Subcutaneous abdominal adipose tissue (tissue), 5 donors: ENCODE data around the gene PCBD1.

ENCODE experiments used
- H3K27ac ChIP-seq: one replicate; pipeline ENCODE4 v1.7.0; 2013; ENCODE audit warnings: low read depth, mild to moderate bottlenecking, inconsistent platforms, low read length, moderate library complexity
- H3K27me3 ChIP-seq, 5 donors: one replicate each; pipeline ENCODE4 v1.7.0; 2013; ENCODE audit warnings: low read length in 5 of 5, inconsistent platforms in 1 of 5; ENCODE audit not compliant: control insufficient read depth in 5 of 5, insufficient read depth in 4 of 5
- H3K36me3 ChIP-seq, 5 donors: one replicate each; pipeline ENCODE4 v1.7.0; 2013; ENCODE audit warnings: low read length in 5 of 5; ENCODE audit not compliant: control insufficient read depth in 5 of 5, insufficient read depth in 5 of 5
- H3K4me1 ChIP-seq, 5 donors: one replicate each; pipeline ENCODE4 v1.7.0; 2013; ENCODE audit warnings: low read length in 5 of 5, mild to moderate bottlenecking in 3 of 5, moderate library complexity in 1 of 5; ENCODE audit not compliant: control insufficient read depth in 5 of 5, insufficient read depth in 5 of 5
- H3K4me3 ChIP-seq, 5 donors: one replicate each; pipeline ENCODE4 v1.7.0; 2013; ENCODE audit warnings: low read length in 5 of 5, low read depth in 1 of 5
- H3K9ac ChIP-seq, 5 donors: one replicate each; pipeline ENCODE4 v1.7.0; 2013; ENCODE audit warnings: low read length in 5 of 5, mild to moderate bottlenecking in 4 of 5, moderate library complexity in 3 of 5
- H3K9me3 ChIP-seq, 5 donors: one replicate each; pipeline ENCODE4 v1.7.0; 2013; ENCODE audit warnings: low read length in 5 of 5; ENCODE audit not compliant: control insufficient read depth in 5 of 5
- donor health status: healthy.
- donor health status: healthy.
- donor health status: healthy.
- donor health status: healthy.
- donor health status: healthy.

PCBD1 gene

DNA sequence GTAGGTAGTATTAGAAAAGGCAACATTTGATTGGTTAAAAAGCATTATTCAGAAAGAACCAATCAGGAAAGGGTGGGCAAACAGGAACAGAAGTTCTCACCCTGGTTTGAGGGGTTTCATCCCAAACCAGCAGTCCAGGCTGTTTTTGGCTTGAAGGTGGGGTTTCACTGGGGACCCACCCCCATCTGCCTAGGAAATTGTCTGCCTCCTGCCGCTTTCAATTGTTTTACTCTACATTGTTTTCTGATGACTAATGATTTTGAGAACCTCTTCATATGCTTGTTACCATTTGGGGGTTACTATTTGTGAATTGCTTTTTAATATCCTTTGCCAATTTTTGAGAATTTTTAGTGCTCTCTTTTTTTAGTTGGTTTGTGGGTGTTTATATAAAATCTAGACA, 3.3 kb upstream of the PCBD1 start:
- Histone ChIP-seq H3K27me3 (no peaks in the 10 kb centered on the region), H3K4me1 (peaks cover 4 to 32% (median 21%) of the 10 kb centered on the region in 5 donors), H3K9me3 (no peaks in the 10 kb centered on the region), H3K9ac (no peak overlapping the region), H3K4me3 (no peak overlapping the region), H3K36me3 (no peaks in the 10 kb centered on the region), H3K27ac (no peak overlapping the region)

DNA sequence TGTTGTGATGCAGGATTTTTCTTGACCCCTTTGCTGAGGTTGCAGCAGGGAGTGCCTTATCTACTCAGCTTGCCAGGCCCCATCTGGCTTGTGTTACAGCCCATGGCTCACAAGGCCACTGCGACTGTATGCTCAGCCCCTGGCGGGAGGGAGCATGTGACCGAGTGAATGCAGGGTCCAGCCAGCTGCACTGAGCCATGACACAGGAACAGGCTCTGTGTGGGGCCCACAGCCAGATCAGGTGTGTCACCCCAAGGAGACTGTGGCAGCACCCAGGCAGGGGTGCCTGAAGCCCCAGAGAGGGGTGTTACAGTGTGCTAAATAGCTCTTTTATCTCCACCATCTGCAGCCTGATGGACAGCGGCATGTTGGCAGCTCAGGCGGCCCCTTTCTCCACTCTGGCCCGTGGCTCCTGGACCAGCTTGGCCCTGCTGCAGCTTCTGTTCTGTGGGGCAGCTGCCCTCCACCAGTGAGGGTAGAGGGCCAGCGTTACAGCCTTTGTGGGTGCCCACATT, 2.6 kb upstream of the PCBD1 start:
- no peaks in the 10 kb centered on the region for H3K27me3 ChIP-seq
- H3K9ac ChIP-seq = no peak overlapping the region
- no peak overlapping the region for H3K27ac ChIP-seq
- H3K4me1 ChIP-seq = peaks cover 8 to 37% (median 27%) of the 10 kb centered on the region in 5 donors
- no peaks in the 10 kb centered on the region for H3K9me3 ChIP-seq
- no peak overlapping the region for H3K4me3 ChIP-seq
- no peaks in the 10 kb centered on the region for H3K36me3 ChIP-seq

DNA sequence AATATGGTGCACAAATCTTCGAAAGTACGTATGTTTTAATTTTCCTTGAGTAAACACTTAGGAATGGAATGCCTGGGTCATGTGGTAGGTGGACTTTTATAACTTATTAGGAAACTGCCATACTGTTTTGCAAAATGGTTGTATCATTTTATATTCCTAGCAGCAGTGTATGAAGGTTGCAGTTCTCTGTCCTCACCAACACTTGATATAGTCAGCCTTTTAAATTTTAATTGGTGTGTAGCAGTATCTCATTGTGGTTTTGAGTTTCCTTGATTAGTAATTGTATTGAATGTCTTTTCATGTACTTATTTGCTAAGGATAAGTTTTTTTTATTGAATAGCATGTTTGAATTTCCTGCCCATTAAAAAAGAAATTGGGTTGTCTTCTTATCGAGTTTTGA, 926 bp upstream of the PCBD1 start:
- Histone ChIP-seq H3K4me1 (peaks cover 8 to 47% (median 38%) of the 10 kb centered on the region in 5 donors), H3K27me3 (no peaks in the 10 kb centered on the region), H3K36me3 (peaks cover 0 to 11% (median 8%) of the 10 kb centered on the region in 5 donors), H3K9ac (no peak overlapping the region), H3K27ac (peak overlapping the region; percentile 95), H3K9me3 (no peaks in the 10 kb centered on the region), H3K4me3 (peak overlapping the region in 1 of 5 donors; percentile 77)

GRCh38 chr10:70886921-70887665, 1.3 kb downstream of the PCBD1 start:
- peaks cover 6 to 32% (median 23%) of the 10 kb centered on the region in 5 donors for H3K36me3 ChIP-seq
- H3K27me3 ChIP-seq = no peaks in the 10 kb centered on the region
- peaks cover 8 to 47% (median 38%) of the 10 kb centered on the region in 5 donors for H3K4me1 ChIP-seq
- peak overlapping the region in 3 of 5 donors; percentile 52 to 93 (median 88) for H3K9ac ChIP-seq
- H3K4me3 ChIP-seq = peak overlapping the region; percentile 46 to 85 (median 80)
- H3K27ac ChIP-seq = peak overlapping the region; percentile 95
- H3K9me3 ChIP-seq = no peaks in the 10 kb centered on the region

- H3K27me3 ChIP-seq = no peaks in the 10 kb centered on the region
- no peaks in the 10 kb centered on the region for H3K9me3 ChIP-seq
- peaks cover 10 to 46% (median 38%) of the 10 kb centered on the region in 5 donors for H3K4me1 ChIP-seq
- H3K4me3 ChIP-seq = no peak overlapping the region
- peak overlapping the region; percentile 95 for H3K27ac ChIP-seq
- peaks cover 6 to 40% (median 27%) of the 10 kb centered on the region in 5 donors for H3K36me3 ChIP-seq
- no peak overlapping the region for H3K9ac ChIP-seq
Measured at GRCh38 chr10:70885931-70886903, 2.1 kb downstream of the PCBD1 start.

GRCh38 chr10:70885481-70885880, 2.9 kb downstream of the PCBD1 start:
- Histone ChIP-seq H3K27me3 (no peaks in the 10 kb centered on the region), H3K4me3 (no peak overlapping the region), H3K27ac (peak overlapping the region; percentile 37), H3K9me3 (no peaks in the 10 kb centered on the region), H3K36me3 (peaks cover 6 to 45% (median 27%) of the 10 kb centered on the region in 5 donors), H3K9ac (no peak overlapping the region), H3K4me1 (peaks cover 8 to 39% (median 36%) of the 10 kb centered on the region in 5 donors)

DNA sequence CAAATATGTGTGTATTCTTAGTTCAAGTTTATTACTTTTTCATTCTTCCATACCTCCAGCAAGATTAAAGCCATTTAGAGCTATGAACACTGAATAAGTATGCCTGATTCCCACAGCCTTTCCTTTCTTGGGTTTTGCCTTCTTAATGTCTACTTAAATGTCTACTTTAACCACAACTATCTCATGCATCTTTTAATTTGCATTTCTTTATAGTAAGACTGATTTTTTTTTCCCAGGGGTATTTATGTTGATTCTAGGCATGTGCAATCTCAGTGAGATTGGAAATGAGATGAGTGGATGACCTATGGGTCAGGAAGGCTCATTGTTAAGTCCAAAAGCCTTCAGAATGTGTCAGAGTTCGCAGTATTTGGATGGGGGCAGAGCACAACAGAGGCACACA, 3.6 kb downstream of the PCBD1 start:
- Histone ChIP-seq H3K27ac (no peak overlapping the region), H3K4me1 (peaks cover 8 to 37% (median 33%) of the 10 kb centered on the region in 5 donors), H3K4me3 (no peak overlapping the region), H3K9me3 (no peaks in the 10 kb centered on the region), H3K9ac (no peak overlapping the region), H3K36me3 (peaks cover 6 to 46% (median 27%) of the 10 kb centered on the region in 5 donors), H3K27me3 (no peaks in the 10 kb centered on the region)

GRCh38 chr10:70880077-70880534, 8.3 kb downstream of the PCBD1 start:
- Histone ChIP-seq H3K27ac (no peak overlapping the region), H3K36me3 (peaks cover 14 to 82% (median 46%) of the 10 kb centered on the region in 5 donors), H3K4me1 (peaks cover 0 to 8% (median 2%) of the 10 kb centered on the region in 5 donors), H3K9ac (no peak overlapping the region), H3K27me3 (no peaks in the 10 kb centered on the region), H3K4me3 (no peak overlapping the region), H3K9me3 (no peaks in the 10 kb centered on the region)

DNA sequence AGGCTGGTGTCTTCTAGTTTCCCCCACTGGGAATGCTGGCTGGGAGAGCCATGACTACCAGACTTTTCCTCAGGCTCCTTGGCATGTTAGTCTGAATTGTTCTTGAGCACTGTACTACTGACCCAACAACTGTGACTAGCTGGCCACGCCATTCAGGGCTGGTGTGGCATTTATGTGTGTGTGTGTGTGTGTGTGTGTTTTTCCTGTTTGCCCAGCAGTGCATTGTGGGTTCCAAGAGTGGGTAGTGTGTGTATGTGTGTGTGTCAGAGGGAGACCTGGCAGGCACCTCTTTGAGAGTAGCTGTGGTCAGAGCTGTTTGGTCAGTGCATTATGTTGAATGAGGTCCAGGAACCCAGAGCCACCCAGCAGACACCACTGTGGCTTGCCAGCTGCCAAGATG, 9.2 kb downstream of the PCBD1 start:
- Histone ChIP-seq H3K27me3 (no peaks in the 10 kb centered on the region), H3K4me3 (no peak overlapping the region), H3K9me3 (no peaks in the 10 kb centered on the region), H3K36me3 (peaks cover 15 to 75% (median 41%) of the 10 kb centered on the region in 5 donors), H3K27ac (no peak overlapping the region), H3K9ac (no peak overlapping the region), H3K4me1 (peaks cover 0 to 8% (median 2%) of the 10 kb centered on the region in 5 donors)
